GM19467 (cell line): Measurements from ENCODE around the gene RPN2.

ENCODE experiments used
- ATAC-seq: cut with Tn5 transposase; IDR thresholded peaks from one replicate; pipeline ENCODE4 v1.9.1; 2021; ENCODE audit warnings: mild to moderate bottlenecking, moderate library complexity; ENCODE audit not compliant: unreplicated experiment

The RPN2 gene

DNA sequence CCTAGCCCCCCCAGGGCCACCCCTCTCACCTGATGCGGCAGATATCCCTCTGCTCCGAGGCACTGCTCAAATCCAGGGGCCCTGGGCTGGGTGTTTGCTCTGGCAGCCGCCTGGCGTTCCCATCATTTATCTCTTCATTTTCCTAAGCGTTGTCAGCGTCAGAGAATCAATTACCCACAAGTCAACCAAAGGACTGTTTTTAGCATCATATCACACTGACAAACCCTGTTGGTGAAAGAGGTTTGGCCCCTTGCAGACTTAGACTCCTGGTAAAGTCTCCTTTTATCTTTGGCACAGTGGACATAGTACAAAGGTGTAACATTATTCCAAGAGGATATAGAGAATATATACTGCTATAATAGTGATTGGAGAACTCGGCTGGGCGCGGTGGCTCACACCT is 82.6 kb downstream of the RPN2 start, which contains the start of gene GHRH:
GHRH (minus strand) TSS at position 101 of the 400 bp plus-strand sequence. CDS start 4,925 bp downstream, outside the sequence.
- ATAC-seq: no peak

DNA sequence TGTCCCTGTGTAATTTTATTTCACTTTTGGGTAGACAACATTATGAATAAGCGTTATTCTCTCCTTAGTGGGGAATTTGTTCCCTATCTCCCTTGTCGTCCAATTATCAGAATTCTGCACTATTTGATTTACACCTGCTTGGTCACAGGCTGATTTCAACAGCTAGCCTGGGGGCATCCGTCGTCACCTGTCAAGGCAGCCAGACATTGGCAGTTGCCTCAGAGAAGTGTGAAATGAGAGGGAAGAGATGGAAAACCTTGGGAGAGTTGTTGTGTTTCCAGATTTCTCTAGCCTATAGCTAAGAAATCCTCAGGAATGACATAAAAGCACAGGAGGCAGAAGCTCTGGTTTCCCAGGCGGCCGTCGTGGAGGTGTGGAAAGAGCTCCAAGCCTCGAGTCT is 83.4 kb downstream of the RPN2 start:
- ATAC-seq: no peak

DNA sequence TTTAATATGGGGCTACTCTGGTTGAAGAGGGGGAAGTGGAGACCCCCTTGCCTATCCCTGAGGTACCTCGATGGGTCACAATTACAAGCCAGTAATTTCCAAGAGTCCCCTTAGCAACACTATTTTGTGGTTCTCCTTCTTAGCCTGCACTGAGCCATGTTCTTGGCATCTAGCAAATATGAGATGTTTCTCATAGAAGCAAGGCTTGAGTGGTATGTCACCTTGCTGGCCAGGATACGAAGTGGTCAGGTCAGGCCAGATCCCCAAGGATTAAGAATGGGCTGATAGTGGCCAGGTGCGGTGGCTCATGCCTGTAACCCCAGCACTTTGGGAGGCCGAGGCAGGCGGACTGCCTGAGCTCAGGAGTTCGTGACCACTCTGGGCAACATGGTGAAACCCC is 84.6 kb downstream of the RPN2 start:
- no peak for ATAC-seq

DNA sequence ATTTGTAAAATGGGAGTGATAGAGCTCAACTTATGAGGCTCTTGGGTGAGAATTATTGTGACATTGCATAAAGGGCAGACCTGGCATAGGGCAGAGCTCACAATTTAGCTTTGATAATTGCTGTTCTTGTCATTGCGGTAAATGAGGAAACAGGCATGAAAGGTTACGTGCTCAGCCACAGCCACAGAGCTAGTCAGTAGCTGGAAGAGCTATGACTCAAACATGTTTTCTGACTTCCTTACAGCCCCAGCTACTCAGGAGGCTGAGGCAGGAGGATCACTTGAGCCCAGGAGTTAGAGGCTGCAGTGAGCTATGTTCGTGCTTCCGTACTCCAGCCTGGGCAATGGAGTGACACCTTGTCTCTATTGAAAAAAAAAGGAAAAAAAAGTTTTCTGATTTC is 86.0 kb downstream of the RPN2 start:
- no peak for ATAC-seq

DNA sequence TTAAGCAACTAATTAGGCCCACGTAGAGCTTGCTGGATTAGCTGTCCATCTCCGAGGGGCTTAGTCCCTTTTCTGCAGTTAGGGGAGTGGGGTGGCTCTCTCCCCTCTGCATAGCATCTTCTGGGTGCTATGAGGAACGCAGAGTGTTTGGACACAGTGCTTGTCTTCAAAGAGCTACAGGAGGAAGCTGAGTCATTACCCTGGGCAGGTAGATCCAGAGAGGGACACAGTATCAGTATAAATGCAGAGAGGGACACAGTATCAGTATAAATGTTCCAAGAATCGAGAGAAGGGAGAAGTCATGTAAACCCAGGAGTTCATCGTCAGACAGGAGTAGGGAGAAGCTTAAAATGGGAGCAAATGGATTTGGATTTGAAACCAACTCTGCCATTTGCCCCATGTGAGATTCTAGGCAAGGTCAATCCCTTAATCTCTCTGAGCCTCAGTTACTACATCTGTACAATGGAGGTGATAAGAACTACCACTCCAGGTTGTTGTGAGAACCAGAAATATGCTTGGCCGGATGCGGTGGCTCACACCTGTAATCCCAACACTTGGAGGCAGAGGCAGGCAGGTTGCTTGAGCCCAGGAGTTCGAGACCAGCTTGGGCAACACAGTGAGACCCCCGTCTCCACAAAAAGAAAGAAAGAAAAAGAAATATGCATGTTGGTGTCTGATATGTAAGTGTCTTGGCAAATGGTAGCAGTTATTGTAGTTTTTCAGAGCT is 88.0 kb downstream of the RPN2 start:
- ATAC-seq: no peak

DNA sequence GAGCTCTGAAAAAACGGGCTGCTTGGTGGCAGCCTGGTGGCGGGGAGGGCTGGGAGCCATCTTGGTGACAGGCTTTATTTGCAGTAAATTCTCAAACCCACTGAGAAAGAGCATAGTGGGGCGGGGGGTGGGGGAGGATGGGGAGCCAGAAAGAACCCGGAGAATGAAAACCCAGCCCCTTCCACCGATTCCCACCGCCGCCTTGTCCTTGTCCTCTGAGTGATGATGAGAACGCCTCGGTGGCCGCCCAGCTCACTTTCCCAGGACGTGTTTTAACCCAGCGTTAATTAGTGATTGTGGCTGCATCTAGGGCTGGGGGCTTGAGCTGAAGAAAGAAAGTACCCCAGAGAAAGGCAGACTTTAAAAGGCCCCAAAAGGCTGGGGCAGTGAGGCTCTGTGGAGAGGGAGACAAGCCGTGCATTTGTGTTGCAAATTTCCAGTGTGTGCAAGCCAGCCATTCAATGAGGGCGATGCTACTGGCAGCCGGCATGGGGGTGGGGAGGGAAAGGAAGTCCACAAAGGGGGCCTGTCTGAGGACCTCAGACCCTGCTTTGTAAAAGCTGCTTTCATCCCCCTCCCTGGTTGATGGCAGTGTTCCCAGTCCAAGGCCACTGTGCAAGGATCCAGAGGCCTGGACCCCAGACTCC is 88.7 kb downstream of the RPN2 start:
- ATAC-seq: no peak

DNA sequence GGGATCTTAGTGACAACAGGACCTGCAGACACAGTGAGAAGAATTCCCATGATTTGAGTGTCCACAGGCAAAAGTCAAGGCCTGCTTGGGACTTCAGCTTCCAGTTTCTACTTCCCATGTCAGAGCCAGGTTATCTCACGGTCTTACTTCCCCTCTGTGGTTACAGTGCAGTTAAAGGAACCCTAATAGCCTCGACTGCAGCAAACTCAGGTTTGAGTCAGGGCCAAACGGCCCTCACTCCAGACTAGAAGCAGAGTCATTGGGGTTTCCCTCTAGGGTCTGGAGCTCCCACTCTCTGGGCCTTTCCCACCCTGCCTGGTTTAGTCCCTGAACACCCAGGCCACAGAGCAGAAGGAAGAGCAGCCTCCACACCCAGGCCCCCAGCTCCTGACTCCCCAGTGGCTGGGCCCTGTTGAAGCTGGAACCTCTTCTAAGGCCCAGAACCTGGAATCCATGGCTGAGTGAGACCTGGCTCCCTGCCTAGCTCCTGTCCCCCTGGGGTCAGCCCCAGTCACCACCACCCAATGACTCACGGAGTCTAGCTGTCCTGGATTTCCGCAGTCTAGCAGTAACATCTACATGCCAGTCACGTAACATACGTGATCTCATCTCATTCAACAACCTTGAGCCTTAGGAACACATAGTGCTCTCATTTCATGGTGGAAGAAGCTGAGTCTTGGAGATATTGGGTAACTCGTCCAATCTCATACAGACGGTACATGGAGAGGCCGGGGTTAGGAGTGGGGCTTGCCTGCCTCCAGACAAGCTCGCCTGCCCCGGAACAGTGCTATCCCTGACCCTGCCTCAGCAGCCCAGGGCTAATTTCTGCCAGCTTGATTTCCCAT is 91.7 kb downstream of the RPN2 start:
- ATAC-seq: no peak

DNA sequence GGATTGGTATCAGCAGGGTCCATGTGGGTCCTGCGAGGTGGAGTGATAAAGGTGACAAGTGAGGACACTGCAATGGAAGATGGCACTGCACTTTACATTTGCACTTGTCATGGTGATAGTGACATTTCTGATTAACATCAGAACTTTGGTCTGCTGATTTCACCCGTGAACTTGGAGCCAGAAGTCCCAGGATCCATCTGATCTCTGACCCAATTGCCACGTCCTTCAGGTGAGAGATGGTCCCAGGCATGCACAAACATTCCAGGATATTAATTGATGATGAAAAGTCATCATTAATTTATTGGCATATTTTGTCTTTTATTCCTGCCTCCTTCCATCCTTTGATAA is 92.3 kb downstream of the RPN2 start:
- ATAC-seq: no peak

DNA sequence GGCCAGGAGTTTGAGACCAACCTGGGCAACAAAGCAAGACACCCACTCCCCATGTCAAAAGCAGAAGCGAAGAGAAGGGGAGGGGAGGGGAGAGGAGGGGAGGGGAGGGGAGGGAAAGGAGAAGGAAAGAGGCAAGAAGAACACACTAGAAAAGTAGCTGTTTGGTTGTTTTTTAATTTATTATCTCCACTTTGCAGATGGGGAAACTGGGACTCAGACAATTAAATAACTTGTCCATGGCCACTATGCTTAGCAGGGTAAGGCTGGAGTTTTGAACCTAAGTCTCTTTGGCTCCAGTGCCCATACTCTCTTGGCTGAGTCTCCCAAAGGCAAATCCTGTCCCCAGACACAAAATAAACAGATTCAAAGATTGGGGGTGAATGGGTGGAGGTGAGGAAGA is 94.9 kb downstream of the RPN2 start:
- no peak for ATAC-seq

DNA sequence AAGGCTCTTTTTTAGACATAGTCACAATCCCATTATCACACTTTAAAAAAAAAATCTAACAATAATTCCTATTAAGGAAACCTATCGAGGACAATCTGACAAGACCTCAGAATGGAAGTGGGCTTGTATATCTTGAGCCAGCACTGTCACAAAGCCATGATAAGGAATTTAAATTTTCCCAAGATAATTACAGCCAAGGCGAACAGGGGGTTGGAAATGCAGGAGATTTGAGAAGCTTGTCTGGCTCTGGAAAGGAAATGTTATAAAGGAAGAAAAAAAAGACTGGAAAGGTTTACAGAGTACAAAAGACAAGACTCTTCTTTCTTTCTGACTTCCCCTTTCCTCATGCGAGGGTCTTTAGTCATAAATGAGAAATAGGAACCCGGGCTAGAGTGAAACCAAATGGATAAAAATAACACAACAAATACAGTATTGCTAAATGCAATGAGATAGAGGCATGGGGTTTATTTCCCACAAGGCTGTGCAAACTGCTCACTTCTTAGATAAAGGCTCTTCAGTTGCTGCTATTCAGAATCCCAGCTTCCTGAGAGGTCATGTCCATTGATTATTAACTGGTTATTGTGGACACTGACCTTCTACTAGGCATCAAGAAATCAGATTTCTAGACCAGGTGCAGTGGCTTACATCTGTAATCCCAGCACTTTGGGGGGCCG is 95.9 kb downstream of the RPN2 start:
- no peak for ATAC-seq

DNA sequence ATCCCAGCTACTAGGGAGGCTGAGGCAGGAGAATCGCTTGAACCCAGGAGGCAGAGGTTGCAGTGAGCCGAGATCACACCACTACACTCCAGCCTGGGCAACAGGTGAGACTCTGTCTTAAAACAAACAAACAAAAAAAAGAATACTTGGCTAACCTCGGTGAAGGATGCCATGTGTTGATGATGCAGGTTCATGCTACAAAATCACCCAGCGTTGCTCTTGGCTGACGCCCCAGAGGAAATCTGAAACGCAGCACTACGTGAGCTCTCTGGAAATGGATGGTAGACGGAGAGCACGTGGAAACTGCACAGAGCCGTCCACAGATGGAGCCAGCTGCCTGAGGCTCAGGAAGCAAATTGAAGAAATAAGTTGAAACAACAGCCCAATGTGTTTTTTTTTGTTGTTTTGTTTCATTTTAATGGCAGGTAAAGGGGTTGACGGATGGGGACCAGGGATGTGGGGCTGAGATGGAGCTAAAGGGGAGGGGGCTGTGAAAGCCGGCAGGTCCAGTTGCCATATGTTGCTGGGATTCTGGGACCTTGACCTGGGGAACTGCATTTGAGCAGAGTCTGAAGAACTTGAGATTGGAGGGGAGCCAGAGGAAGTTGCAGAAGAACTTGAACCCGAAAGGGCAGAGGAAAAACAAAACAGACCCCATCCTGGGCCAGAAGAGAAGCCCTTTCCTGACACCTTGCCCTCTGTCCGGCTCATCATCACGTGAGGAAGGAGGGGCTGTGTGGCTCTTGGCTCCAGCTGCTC is 97.5 kb downstream of the RPN2 start:
- peak; percentile 71 for ATAC-seq

DNA sequence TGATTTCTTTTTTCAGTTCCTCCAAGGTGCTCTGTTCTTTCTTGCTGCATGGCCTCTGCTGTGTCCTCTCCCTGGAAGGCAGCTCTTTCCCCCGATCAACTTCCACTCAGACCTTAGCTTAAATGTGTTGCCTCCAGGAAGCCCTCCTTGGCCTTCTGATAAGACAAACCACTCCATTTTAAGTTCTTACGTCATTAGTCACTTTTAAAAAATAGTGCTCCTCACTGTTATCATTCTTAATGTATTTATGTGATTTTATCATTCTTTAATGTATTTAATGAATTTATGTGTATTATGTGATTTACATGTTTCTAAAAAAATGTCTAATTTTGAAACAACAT is 98.1 kb downstream of the RPN2 start:
- ATAC-seq: no peak

DNA sequence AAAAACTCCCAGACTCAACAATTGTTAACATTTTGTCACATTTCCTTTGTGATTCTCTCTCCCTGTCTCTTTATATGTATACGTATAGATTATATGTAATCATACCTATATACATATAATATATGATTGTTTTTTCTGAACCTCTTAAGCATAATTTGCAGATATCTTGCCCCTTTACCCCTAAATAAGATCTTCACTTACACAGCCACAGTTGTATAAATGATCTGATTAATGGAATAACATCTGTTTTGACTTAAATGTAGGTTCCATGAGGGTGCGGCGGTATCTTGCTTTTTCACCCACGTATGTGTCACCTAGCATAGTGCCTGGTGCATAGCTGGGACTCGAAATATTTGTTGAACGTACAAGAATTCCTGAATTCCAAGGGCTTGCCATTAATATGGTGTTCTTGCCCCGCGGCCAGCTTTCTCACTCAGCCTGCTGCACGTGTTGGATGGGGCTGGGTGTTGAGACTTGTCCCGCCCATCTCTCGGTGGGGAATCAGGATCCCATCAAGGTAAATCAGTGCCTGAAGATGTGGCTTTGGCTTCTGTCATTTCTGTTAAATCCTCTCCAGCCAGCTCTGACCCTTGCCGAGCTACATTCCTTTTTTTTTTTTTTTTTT is 99.9 kb downstream of the RPN2 start:
- ATAC-seq: no peak

DNA sequence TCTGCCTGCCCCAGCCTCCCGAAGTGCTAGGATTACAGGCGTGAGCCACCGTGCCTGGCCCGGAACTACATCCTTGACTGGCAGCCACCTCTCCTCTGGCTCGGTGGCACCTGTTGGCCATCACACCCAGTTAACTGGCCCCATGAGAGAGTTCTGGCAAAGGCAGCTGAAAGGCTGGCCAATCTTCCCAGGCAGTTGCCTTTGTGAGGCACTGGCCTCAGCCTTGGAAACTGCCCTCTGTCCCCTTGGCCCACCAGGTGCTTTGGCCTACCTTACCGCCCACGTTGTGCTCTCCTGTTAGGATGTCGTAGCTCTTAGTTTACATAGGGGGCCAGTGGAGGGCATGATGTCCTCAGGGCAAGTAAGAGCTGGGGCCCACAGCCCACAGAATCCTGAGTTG is 100.7 kb downstream of the RPN2 start:
- no peak for ATAC-seq

DNA sequence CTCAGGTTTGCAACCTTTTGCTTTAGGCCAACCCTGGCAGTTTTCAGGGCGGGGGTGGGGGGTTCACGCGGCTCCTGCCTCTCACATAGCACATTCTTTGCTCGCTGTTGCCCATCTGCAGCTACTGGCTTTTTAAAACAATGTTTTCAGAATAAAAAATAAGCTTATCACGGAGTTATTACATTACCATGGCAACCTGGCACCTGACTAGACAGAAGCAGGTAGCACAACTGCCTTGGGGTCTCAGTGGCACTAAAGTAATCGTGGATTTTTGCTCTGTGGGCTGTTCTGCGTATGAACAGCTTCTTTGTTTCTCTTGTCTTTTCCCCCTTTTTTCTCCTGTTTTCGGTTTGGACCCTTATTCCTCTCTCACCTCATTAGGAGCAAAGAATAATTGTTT is 101.3 kb downstream of the RPN2 start:
- ATAC-seq: no peak

DNA sequence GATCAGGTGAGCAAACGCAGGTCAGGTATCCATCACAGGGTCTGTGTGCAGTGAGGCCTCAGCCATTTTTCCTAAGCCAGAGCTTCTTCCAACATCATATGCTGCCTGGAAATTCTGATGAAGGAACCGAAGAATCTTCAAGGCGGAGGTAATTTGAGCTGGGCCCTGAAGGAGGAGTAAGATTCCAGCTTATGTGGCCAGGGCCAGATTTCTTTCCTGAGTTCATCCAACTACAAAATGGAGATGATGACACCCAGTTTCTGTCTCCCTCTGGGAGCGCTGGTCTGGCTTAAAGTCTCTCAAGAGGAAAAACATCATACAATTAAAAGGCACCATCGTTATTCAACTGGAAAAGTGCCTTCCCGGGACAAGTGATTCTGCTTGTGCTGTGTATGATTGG is 103.4 kb downstream of the RPN2 start:
- ATAC-seq: no peak

DNA sequence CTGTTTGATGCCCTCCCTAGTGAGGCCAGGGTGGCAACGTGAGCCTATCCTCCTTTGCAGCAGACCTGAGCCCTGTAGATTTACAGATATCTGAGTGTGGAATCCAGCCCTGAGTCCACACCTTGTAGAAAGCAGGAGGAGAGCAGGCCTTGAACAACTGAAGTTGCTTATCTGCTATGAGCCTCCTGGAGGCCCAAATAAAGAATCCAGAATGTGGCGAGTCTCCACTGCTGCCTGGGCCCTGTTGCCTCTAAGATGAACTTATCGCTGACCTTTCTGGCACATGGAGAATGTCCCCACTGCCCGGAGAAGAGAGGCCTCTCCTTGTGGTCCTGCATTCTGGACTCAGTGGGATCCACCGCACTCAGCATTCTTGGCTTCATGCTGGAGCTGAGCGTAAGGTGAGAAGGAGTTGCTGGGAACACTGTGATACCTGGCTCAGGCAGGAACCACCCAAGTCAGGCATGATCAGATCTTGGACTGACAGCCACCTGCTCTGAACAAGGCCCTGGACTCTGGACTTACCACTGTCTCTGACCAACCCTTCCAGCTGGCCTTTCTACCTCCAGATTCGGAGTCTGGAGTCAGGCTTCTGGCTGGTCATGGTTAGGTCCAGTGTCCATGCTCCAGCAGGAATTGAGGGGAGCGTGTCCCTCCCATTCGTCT is 104.5 kb downstream of the RPN2 start:
- no peak for ATAC-seq

DNA sequence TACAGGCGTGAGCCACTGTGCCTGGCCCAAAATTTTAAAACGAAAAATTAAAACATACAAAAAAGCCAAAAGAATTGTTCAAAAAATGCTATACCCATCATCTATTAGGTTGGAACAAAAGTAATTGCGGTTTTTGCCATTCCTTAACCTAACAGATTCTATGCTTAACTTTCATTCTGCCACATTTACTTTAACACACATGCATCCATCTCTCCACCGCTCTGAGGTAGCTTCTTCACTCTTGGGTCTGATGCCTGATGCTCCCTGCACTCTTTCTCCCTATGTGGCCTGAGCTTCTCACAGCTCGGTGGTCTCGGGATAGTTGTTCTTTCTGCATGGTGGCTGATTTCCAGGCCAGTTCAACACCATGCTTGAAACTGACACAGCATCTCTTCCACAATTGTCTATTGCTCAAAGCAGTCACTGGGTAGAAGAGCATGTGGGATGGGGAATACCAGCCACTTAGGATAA is 105.6 kb downstream of the RPN2 start:
- no peak for ATAC-seq

DNA sequence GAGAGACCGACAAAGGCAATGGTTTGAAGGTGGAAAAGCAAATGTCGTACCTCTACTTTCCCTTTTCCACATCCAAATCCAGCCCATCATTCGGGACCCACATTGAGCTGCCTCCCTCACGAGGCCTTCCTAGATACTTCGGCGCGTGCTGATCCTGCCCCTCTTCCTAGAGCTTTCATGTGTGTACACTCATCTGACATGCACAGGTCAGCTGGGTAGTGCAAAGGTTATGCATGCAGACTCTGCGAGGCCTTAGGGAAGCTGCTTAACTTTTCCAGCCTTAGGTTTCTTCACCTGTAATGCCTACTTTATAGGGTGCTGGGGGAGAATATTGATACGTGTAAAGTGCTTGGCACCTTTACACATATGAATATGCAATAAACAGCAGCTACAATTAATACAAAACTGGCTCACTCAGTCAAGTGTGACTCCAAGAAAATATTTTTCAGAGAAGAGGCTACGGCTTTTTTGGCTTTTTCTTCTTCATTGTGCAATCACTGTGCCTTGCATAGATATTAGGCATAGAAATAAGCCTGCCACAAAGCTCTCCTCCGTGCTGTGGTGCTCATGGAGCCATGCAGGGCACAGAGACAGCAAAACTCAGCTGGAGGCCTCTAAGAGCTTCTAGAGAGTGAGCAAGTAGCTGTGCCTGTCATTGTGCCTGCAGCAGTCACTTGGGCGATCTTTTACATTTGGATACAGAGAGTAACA is 106.7 kb downstream of the RPN2 start:
- ATAC-seq: no peak
